LNCAP (cell line): Measurements from ENCODE around the gene GATA6.

ENCODE experiments used
- TF ChIP-seq, protein P1 (sequence below): fragments of 450-650 bp; IDR thresholded peaks from 2 replicates; pipeline ENCODE4 v1.5.1; 2017; ENCODE audit warnings: mild to moderate bottlenecking

The GATA6 gene

DNA sequence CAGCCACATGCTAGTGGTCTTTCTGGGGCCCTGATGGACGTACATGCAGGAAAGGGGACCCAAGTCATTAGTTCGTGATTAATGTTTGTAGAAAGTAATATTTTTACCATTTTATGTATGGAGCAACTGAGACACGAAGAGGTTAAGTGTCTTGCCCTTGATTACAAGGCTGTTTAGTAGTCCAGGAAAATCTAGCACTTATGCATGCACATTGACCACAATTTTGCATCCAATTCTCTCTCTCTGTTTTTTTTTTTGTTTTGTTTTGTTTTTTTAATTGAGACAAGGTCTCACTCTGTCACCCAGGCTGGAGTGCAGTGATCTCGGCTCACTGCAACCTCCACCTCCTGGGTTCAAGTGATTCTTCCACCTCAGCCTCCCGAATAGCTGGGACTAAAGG, 8.3 kb upstream of the GATA6 start:
- TF ChIP-seq, protein P1, sequence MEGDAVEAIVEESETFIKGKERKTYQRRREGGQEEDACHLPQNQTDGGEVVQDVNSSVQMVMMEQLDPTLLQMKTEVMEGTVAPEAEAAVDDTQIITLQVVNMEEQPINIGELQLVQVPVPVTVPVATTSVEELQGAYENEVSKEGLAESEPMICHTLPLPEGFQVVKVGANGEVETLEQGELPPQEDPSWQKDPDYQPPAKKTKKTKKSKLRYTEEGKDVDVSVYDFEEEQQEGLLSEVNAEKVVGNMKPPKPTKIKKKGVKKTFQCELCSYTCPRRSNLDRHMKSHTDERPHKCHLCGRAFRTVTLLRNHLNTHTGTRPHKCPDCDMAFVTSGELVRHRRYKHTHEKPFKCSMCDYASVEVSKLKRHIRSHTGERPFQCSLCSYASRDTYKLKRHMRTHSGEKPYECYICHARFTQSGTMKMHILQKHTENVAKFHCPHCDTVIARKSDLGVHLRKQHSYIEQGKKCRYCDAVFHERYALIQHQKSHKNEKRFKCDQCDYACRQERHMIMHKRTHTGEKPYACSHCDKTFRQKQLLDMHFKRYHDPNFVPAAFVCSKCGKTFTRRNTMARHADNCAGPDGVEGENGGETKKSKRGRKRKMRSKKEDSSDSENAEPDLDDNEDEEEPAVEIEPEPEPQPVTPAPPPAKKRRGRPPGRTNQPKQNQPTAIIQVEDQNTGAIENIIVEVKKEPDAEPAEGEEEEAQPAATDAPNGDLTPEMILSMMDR = no peak

DNA sequence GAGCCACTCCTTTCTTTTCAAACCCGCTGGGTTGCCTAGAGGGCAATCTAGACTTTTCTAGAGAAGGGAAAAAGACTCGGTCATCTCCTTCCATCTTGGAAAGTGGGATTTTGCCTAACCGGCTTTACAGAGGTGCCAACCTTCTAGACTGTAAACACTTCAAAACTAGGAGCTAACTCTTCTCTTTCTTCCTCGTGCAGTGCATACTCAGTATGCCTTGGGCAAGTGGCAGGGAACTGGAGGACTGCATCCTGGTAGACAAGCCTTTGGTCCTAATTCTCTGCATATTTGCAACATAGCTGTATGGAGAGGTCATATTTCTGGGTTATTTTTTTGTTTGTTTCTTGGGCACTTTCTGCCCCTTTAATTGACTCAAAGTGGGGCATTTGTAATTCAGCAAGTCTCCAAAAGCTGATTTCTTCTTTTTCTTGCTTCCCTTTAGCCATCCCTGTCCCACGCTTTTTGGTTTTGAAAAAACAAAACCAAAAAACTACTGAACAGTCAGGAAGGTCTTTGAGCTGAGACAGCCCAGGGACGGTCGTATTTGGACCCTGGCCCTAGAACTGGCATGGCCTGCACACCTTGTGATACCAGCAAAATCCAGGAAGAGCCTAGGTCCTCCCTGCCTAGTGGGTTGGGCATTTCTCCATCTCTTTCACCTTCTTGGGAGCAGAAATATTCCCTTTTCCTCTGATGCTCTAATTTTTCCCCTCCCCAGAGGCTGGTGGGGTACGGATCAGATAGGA, 5.8 kb upstream of the GATA6 start:
- TF ChIP-seq, protein P1 = no peak

DNA sequence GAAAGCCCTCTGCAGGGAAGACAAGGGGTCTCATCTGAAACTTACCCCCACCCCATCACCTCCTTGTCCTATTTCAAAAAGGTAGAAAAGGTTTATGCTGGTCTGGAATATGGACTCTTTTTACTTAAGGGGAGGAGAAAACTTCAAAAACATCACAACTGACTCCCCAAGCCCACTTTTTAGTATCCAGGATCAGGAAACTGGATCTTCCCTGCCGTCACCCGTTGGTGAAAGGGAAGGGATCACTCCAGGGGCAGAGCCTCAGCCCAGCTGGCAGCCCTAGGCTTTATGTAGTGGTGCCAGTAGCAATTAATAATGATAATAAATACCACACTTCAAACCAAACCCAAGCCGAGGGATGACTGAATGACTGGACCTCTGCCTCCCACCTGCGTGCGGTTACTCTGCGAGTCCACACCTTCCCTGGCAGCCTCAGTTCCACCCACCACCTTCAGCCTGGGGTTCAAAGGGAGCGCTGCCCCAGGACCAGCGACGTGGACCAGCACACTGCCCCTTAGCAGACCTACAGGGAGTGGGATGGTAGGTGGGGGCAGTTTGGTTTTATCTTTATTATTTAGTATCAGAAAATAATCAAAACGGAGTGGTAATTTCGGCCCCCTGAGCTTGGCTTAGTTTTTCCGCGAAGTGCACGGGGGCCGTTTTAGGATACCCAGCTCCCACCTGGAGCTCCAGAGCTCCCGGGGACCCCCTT, 4.9 kb upstream of the GATA6 start:
- TF ChIP-seq, protein P1 = no peak

DNA sequence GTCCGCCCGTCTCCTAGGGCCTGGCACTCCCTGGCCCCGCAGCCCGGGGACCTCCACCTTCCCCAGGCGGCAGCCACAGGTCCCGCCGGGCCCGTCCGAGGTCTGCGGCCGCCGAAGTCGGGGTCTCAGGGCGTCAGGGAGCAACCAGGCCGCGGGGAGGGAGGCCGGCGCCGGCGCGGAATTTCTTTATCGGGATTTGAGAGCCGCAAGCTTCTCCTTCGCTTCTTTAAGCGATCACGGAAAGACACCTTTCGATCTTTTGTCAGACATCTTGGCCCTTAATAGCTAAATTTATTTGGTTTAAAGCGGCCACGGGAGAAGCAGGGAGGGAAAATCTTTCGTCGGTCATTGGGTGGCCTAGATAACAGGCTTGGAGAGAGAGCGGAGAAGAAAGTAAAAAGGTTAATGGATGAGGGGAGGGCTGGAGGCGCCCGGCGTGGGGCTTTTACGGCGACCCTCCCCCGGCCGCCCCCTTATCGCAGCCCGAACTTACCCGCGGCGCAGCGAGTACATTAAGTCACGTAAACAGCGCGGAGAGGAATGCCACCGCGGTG, 4.3 kb upstream of the GATA6 start:
- TF ChIP-seq, protein P1 = no peak

DNA sequence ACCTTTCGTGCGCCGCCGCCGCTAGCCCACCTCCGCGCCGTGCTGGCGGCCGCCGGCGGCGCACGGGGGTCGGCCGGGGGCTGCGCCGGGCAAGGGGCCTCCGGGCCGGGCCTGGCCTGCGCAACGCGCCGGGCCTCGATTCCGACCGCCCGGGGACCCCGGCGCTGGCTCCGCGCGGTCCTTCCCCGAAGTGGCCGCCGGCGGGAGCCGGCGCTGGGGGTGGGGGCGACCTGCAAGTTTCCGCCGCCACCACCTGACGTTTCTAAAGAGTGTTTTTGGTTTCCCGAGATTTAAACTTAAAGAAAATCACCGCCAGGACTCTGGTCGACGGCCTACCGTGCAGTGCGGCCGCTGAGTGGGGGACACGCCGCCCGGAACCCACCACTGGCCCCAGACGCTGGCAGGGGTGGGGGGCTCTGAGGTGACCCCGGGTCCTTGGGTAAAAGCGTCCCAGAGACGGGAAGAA, 3.8 kb upstream of the GATA6 start:
- TF ChIP-seq, protein P1 = no peak

DNA sequence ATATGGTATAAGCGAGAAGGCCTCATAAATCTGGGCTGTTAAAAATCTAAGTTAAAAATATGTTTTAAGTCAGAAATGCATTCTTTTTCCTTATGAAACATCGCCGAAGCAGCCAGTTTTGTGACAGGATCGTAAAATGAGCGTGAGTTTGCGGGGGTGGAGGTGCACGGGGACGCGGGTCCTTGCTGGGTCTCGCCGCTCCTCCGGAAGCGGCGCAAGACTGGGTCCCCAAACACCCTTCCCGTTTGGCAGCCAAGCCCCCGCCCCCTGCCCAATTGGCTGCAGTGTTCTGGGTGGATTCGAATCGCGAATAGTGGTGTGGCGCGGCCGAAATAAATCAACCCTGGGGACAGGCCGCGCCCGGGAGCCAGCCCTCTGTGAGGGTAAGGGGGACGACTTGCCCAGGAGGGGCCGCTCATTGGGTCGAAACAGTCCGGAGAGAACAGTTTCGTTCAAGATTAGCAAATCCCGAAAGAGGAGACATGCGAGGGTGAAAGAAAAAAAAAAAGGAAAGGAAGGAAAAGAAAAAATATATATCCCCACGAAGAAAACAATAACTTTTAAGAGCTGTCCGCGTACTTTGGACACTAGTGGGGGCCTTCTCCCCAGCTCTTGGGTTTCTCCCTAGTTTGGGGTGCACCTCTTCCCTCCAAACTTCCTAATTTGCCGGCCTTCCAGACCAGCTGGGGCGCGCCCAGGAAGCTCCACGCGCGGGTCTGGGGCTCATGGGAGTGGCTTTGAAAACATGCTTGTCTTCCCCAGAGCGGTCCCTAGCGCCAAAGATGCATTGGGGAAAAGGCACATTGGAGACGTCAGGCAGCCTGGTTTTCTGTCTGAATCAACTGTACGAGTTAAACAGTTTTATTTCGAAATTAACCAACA, 3.1 kb upstream of the GATA6 start:
- TF ChIP-seq, protein P1 = no peak

DNA sequence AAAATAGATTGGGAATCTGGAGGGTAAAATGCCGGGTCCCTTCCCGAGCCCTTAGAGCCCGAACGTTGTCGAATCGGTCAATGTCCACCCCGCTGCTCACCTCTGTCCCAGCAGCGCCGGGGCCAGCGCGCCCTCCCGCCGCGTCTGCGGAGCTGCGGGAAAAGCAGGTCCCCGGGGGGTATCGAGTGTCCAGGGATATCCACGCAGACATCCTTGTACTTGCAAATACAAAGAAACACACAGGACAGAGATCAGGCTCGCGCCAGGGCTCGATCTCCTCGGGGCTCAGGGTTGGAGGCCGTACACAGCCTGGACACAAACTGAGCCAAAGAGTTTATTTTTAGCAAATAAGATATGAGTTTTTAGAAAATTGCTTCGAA, 2.3 kb upstream of the GATA6 start:
- TF ChIP-seq, protein P1 = no peak
